ENCODE data around the gene CACNA2D3. TPM values are rescaled to one million over a fixed set of nuclear protein-coding genes. Genes with fewer than 3 reads are reported as not detected.

CACNA2D3 gene
- total RNA-seq, 1 experiment from 2014 or later = not detected

GRCh38 chr3:54863786-54864185 is 741.4 kb downstream of the CACNA2D3 start:
- H3K36me3 ChIP-seq (ENCODE audit: low read depth, low read length) = no peaks in the 10 kb centered on the region
- DNase-seq = no peak
- H3K27ac ChIP-seq (ENCODE audit: low read length) = no peak overlapping the region
- no peak overlapping the region for H3K4me3 ChIP-seq (ENCODE audit: low read length)
- H3K9me3 ChIP-seq (ENCODE audit: low read length) = no peaks in the 10 kb centered on the region
- no peaks in the 10 kb centered on the region for H3F3A ChIP-seq (ENCODE audit: low read length, unreplicated experiment)
- no peak overlapping the region for H2AFZ ChIP-seq (ENCODE audit: low read length)
- H4K20me1 ChIP-seq (ENCODE audit: low read length) = no peaks in the 10 kb centered on the region
- no TSS peak for BruUV-seq (replicated peaks)
- intact Hi-C loops (cut with micrococcal nuclease) = no loop called here
- H3K9me2 ChIP-seq (replicated peaks; ENCODE audit: low read length) = no peaks in the 10 kb centered on the region
- CTCF ChIA-PET = no interaction called here
- no peak for ATAC-seq
- no peak for TF ChIP-seq EZH2 (IDR thresholded peaks at IDR 0.05; ENCODE audit: low read length, unreplicated experiment)
- no peaks in the 10 kb centered on the region for H3K79me2 ChIP-seq (ENCODE audit: low read length)
- peaks cover 4% of the 10 kb centered on the region; the same call in 1 of the 2 replicates for H3K4me1 ChIP-seq (ENCODE audit: insufficient read depth, low read length)
- no peak overlapping the region for H3K9ac ChIP-seq (ENCODE audit: low read length)
- H3K27me3 ChIP-seq (ENCODE audit: low read length) = no peaks in the 10 kb centered on the region
- POLR2A ChIA-PET (ENCODE audit: unreplicated experiment) = no interaction called here
- no peak overlapping the region for H3K4me2 ChIP-seq (ENCODE audit: low read length)

GRCh38 chr3:54865316-54865715 is 743.0 kb downstream of the CACNA2D3 start:
- intact Hi-C loops (cut with micrococcal nuclease) = no loop called here
- ChIA-PET CTCF (no interaction called here), POLR2A (ENCODE audit: unreplicated experiment) (no interaction called here)
- no peaks in the 10 kb centered on the region for H4K20me1 ChIP-seq (ENCODE audit: low read length)
- H2AFZ ChIP-seq (ENCODE audit: low read length) = no peak overlapping the region
- H3F3A ChIP-seq (ENCODE audit: low read length, unreplicated experiment) = no peaks in the 10 kb centered on the region
- H3K27me3 ChIP-seq (ENCODE audit: low read length) = no peaks in the 10 kb centered on the region
- no peak overlapping the region for H3K4me3 ChIP-seq (ENCODE audit: low read length)
- no peak for ATAC-seq
- no peak overlapping the region for H3K27ac ChIP-seq (ENCODE audit: low read length)
- no peak for TF ChIP-seq CTCF (conservative IDR thresholded peaks at IDR 0.05; ENCODE audit: low read depth, low read length)
- TF ChIP-seq EZH2 (IDR thresholded peaks at IDR 0.05; ENCODE audit: low read length, unreplicated experiment) = no peak
- no peak for TF ChIP-seq EZH2phosphoT487 (IDR thresholded peaks at IDR 0.05; ENCODE audit: borderline replicate concordance, low read length)
- no peaks in the 10 kb centered on the region for H3K79me2 ChIP-seq (ENCODE audit: low read length)
- no peak overlapping the region for H3K4me2 ChIP-seq (ENCODE audit: low read length)
- DNase-seq = no peak
- H3K36me3 ChIP-seq (ENCODE audit: low read depth, low read length) = no peaks in the 10 kb centered on the region
- no TSS peak for BruUV-seq (replicated peaks)
- no peaks in the 10 kb centered on the region for H3K4me1 ChIP-seq (ENCODE audit: insufficient read depth, low read length)
- H3K9me3 ChIP-seq (ENCODE audit: low read length) = no peaks in the 10 kb centered on the region
- H3K9ac ChIP-seq (ENCODE audit: low read length) = no peak overlapping the region
- no peaks in the 10 kb centered on the region for H3K9me2 ChIP-seq (replicated peaks; ENCODE audit: low read length)

- Histone ChIP-seq H3K9ac (ENCODE audit: low read length) (no peak overlapping the region), H3K9me3 (ENCODE audit: low read length) (no peaks in the 10 kb centered on the region), H3K36me3 (ENCODE audit: low read depth, low read length) (no peaks in the 10 kb centered on the region), H3K4me3 (ENCODE audit: low read length) (no peak overlapping the region), H3K4me1 (ENCODE audit: insufficient read depth, low read length) (peaks cover 7% of the 10 kb centered on the region), H3K4me2 (ENCODE audit: low read length) (no peak overlapping the region), H3K27me3 (ENCODE audit: low read length) (no peaks in the 10 kb centered on the region), H3K9me2 (replicated peaks; ENCODE audit: low read length) (no peaks in the 10 kb centered on the region), H4K20me1 (ENCODE audit: low read length) (no peaks in the 10 kb centered on the region), H3F3A (ENCODE audit: low read length, unreplicated experiment) (no peaks in the 10 kb centered on the region), H3K79me2 (ENCODE audit: low read length) (no peaks in the 10 kb centered on the region), H2AFZ (ENCODE audit: low read length) (no peak overlapping the region), H3K27ac (ENCODE audit: low read length) (no peak overlapping the region)
- DNase-seq (no peak), ATAC-seq (no peak)
- BruUV-seq (replicated peaks) = no TSS peak
- ChIA-PET CTCF (no interaction called here), POLR2A (ENCODE audit: unreplicated experiment) (no interaction called here)
- TF ChIP-seq EZH2phosphoT487 (IDR thresholded peaks at IDR 0.05; ENCODE audit: borderline replicate concordance, low read length) = no peak
- TF ChIP-seq EZH2 (IDR thresholded peaks at IDR 0.05; ENCODE audit: low read length, unreplicated experiment) = no peak
- no peak for TF ChIP-seq CTCF (conservative IDR thresholded peaks at IDR 0.05; ENCODE audit: low read depth, low read length)
- intact Hi-C loops (cut with micrococcal nuclease) = no loop called here
Measured at GRCh38 chr3:54866251-54866650, 743.9 kb downstream of the CACNA2D3 start.
